ENCODE results near the gene TMPRSS11D.

The TMPRSS11D gene

GRCh38 chr4:67892253-67892652 is 8.5 kb upstream of the TMPRSS11D start:
- no peak for DNase-seq (ENCODE audit: low read depth)
- H3K4me3 ChIP-seq (ENCODE audit: low read length) = no peak overlapping the region
- no peak for TF ChIP-seq CTCF (conservative IDR thresholded peaks at IDR 0.05; ENCODE audit: low read length)

- H3K4me3 ChIP-seq (ENCODE audit: low read length) = no peak overlapping the region
- no peak for DNase-seq (ENCODE audit: low read depth)
- no peak for TF ChIP-seq CTCF (conservative IDR thresholded peaks at IDR 0.05; ENCODE audit: low read length)
These were observed 7.8 kb upstream of the TMPRSS11D start for GRCh38 chr4:67891645-67892044.

GRCh38 chr4:67886281-67886680 is 2.5 kb upstream of the TMPRSS11D start:
- TF ChIP-seq CTCF (conservative IDR thresholded peaks at IDR 0.05; ENCODE audit: low read length) = no peak

GRCh38 chr4:67885762-67886161 is 2.0 kb upstream of the TMPRSS11D start:
- no peak for TF ChIP-seq CTCF (conservative IDR thresholded peaks at IDR 0.05; ENCODE audit: low read length)
- no peak overlapping the region for H3K4me3 ChIP-seq (ENCODE audit: low read length)
- peak; percentile 85 for DNase-seq (ENCODE audit: low read depth)

More at GRCh38 chr4:67886281-67886680, 2.5 kb upstream of the TMPRSS11D start:
- no peak for DNase-seq (ENCODE audit: low read depth)
- no peak overlapping the region for H3K4me3 ChIP-seq (ENCODE audit: low read length)

GRCh38 chr4:67884701-67885100 is 899 bp upstream of the TMPRSS11D start:
- no peak for TF ChIP-seq CTCF (conservative IDR thresholded peaks at IDR 0.05; ENCODE audit: low read length)
- DNase-seq (ENCODE audit: low read depth) = no peak
- H3K4me3 ChIP-seq (ENCODE audit: low read length) = no peak overlapping the region

GRCh38 chr4:67883458-67883857 is 344 bp downstream of the TMPRSS11D start:
- no peak overlapping the region for H3K4me3 ChIP-seq (ENCODE audit: low read length)
- no peak for DNase-seq (ENCODE audit: low read depth)
- no peak for TF ChIP-seq CTCF (conservative IDR thresholded peaks at IDR 0.05; ENCODE audit: low read length)

GRCh38 chr4:67880866-67881610 is 2.8 kb downstream of the TMPRSS11D start:
- TF ChIP-seq CTCF (conservative IDR thresholded peaks at IDR 0.05; ENCODE audit: low read length) = no peak
- no peak overlapping the region for H3K4me3 ChIP-seq (ENCODE audit: low read length)
- DNase-seq (ENCODE audit: low read depth) = peak; percentile 4

Measured in AG10803 (cell line).